ENCODE measurements around the gene SPECC1.
A peak's percentile ranks its signal among the peaks of the same experiment; 100 is the strongest.

SPECC1 gene

GRCh38 chr17:20063665-20064648 lies 54.8 kb downstream of the SPECC1 start:
- no peak for TF ChIP-seq GABPA (IDR thresholded peaks at IDR 0.05; ENCODE audit: low read depth)
- TF ChIP-seq CTCF (IDR thresholded peaks at IDR 0.05; ENCODE audit: insufficient read depth, low read length), result no peak
- no peak for TF ChIP-seq SPI1 (IDR thresholded peaks at IDR 0.05; ENCODE audit: borderline replicate concordance, low read depth)
- TF ChIP-seq REST (IDR thresholded peaks at IDR 0.05; ENCODE audit: insufficient replicate concordance, low read depth), result no peak
- no peak for TF ChIP-seq POLR2AphosphoS5 (IDR thresholded peaks at IDR 0.05; ENCODE audit: low read depth)
- Histone ChIP-seq H3K27me3 (ENCODE audit: insufficient read depth, poor library complexity, severe bottlenecking) (no peaks in the 10 kb centered on the region), H3K27ac (replicated peaks) (peak overlapping the region; percentile 61), H3K4me3 (replicated peaks; ENCODE audit: insufficient read depth, low read length) (no peak overlapping the region)
- peak; percentile 63 to 89 for DNase-seq (ENCODE audit: low read depth in 1 of 2, low spot score in 1 of 2)

- no peak overlapping the region for H3K27ac ChIP-seq (replicated peaks)
- H3K27me3 ChIP-seq (ENCODE audit: insufficient read depth, poor library complexity, severe bottlenecking), result no peaks in the 10 kb centered on the region
- DNase-seq (ENCODE audit: low read depth in 1 of 2, low spot score in 1 of 2), result no peak
- no peak overlapping the region for H3K4me3 ChIP-seq (replicated peaks; ENCODE audit: insufficient read depth, low read length)
- TF ChIP-seq GABPA (IDR thresholded peaks at IDR 0.05; ENCODE audit: low read depth), result no peak
- TF ChIP-seq CTCF (IDR thresholded peaks at IDR 0.05; ENCODE audit: insufficient read depth, low read length), result no peak
- TF ChIP-seq SPI1 (IDR thresholded peaks at IDR 0.05; ENCODE audit: borderline replicate concordance, low read depth), result no peak
- TF ChIP-seq POLR2AphosphoS5 (IDR thresholded peaks at IDR 0.05; ENCODE audit: low read depth), result no peak
- no peak for TF ChIP-seq REST (IDR thresholded peaks at IDR 0.05; ENCODE audit: insufficient replicate concordance, low read depth)
Measured at GRCh38 chr17:20066253-20066652, 57.1 kb downstream of the SPECC1 start.

- TF ChIP-seq GABPA (IDR thresholded peaks at IDR 0.05; ENCODE audit: low read depth) (no peak), REST (IDR thresholded peaks at IDR 0.05; ENCODE audit: insufficient replicate concordance, low read depth) (no peak), CTCF (IDR thresholded peaks at IDR 0.05; ENCODE audit: insufficient read depth, low read length) (no peak), POLR2AphosphoS5 (IDR thresholded peaks at IDR 0.05; ENCODE audit: low read depth) (no peak), SPI1 (IDR thresholded peaks at IDR 0.05; ENCODE audit: borderline replicate concordance, low read depth) (no peak)
- Histone ChIP-seq H3K27ac (replicated peaks) (no peak overlapping the region), H3K4me3 (replicated peaks; ENCODE audit: insufficient read depth, low read length) (no peak overlapping the region), H3K27me3 (ENCODE audit: insufficient read depth, poor library complexity, severe bottlenecking) (no peaks in the 10 kb centered on the region)
- DNase-seq (ENCODE audit: low read depth in 1 of 2, low spot score in 1 of 2), result no peak
Measured at GRCh38 chr17:20067711-20068110, 58.6 kb downstream of the SPECC1 start.

All from HL-60 (cell line).